HepG2 (cell line): ENCODE results near the gene BANK1. TPM values are rescaled to one million over a fixed set of nuclear protein-coding genes. Genes with fewer than 3 reads are reported as not detected.

Experiments used
- ATAC-seq: fragments of 200-7000 bp; cut with Tn5 transposase; 3 replicates; pipeline ENCODE4 v1.9.1; 2020; ENCODE audit warnings: mild to moderate bottlenecking, moderate library complexity
- BruUV-seq: library from RNA; stranded (reverse); fragments of 400-500 nt; replicated peaks from 2 replicates; lab custom pipeline; 2021; lab: Mats Ljungman, UMichigan
- CTCF ChIA-PET: fragments of 300-600 bp; formaldehyde crosslinking; extraction: SDS; loops from one replicate; lab custom pipeline; 2021; ENCODE audit warnings: low total read pairs, inconsistent platforms, low intra/inter-chr PET ratio; lab: Yijun Ruan, JAX
- POLR2A ChIA-PET: fragments of 350-600 bp; sonication (Branson Sonifier 250); formaldehyde crosslinking; loops from one replicate; lab custom pipeline; 2020; ENCODE audit warnings: antibody characterized with exemption, inconsistent platforms; lab: Yijun Ruan, JAX
- DNase-seq: peaks from one replicate; pipeline ENCODE4 v3.0.0-alpha.2; 2015; ENCODE audit warnings: low spot score
- FAIRE-seq: peaks from 3 replicates; lab custom pipeline; 2011; peaks lifted over from hg19 to GRCh38; lab: Jason Lieb, UNC
- H2AFZ ChIP-seq: one replicate; pipeline ENCODE4 v1.6.1; 2011; ENCODE audit warnings: low read length, inconsistent platforms
- H3K27ac ChIP-seq: fragments of 300-600 bp; 3 replicates; pipeline ENCODE4 v1.8.0; 2011; ENCODE audit warnings: mixed run types, mild to moderate bottlenecking, mixed read lengths, low read length, inconsistent platforms; ENCODE audit not compliant: insufficient read depth; ENCODE audit errors: extremely low read length
- H3K27me3 ChIP-seq, 2 experiments: fragments of 200-600 bp in 1 of 2; 2 replicates in 1 of 2; 3 replicates in 1 of 2; pipeline versions ENCODE4 v1.6.0 to v1.8.0; 2011; ENCODE audit warnings: low read length in 2 of 2, mild to moderate bottlenecking in 2 of 2, moderate library complexity in 2 of 2, inconsistent platforms in 1 of 2; ENCODE audit not compliant: insufficient read depth in 2 of 2, control insufficient read depth in 1 of 2
- H3K36me3 ChIP-seq, 2 experiments: fragments of 200-600 bp in 1 of 2; replicated peaks in 1 of 2; 2 replicates in 1 of 2; 3 replicates in 1 of 2; pipeline versions ENCODE4 v1.5.1 to v1.8.0; 2011; ENCODE audit warnings: low read length in 2 of 2, inconsistent platforms in 1 of 2; ENCODE audit not compliant: insufficient read depth in 2 of 2, control insufficient read depth in 1 of 2
- H3K4me1 ChIP-seq: 2 replicates; pipeline ENCODE4 v1.5.1; 2012; ENCODE audit warnings: low read length, inconsistent platforms; ENCODE audit not compliant: insufficient read depth
- H3K4me2 ChIP-seq: 2 replicates; pipeline ENCODE4 v1.6.0; 2011; ENCODE audit warnings: low read depth, low read length, inconsistent platforms
- H3K4me3 ChIP-seq, 3 experiments: fragments of 200-600 bp in 1 of 3; sonication (generic), shearing (Covaris generic) in 1 of 3; replicated peaks in 1 of 3; 2 replicates each; pipeline ENCODE4 v1.5.1; 2011 to 2016; ENCODE audit warnings: low read length in 3 of 3, inconsistent platforms in 2 of 3, low read depth in 2 of 3, mild to moderate bottlenecking in 2 of 3, control low read depth in 1 of 3, mixed read lengths in 1 of 3; ENCODE audit not compliant: insufficient read depth in 1 of 3
- H3K79me2 ChIP-seq: one replicate; pipeline ENCODE4 v1.6.1; 2011; ENCODE audit warnings: low read length, inconsistent platforms; ENCODE audit not compliant: insufficient read depth
- H3K9ac ChIP-seq: 2 replicates; pipeline ENCODE4 v1.6.0; 2011; ENCODE audit warnings: mild to moderate bottlenecking, low read depth, low read length, inconsistent platforms; ENCODE audit not compliant: insufficient read depth
- H3K9me3 ChIP-seq: 2 replicates; pipeline ENCODE4 v1.5.1; 2012; ENCODE audit warnings: mild to moderate bottlenecking, low read length
- H4K20me1 ChIP-seq: 2 replicates; pipeline ENCODE4 v1.6.0; 2011; ENCODE audit warnings: inconsistent platforms, mild to moderate bottlenecking, low read length, moderate library complexity; ENCODE audit not compliant: insufficient read depth
- ETV5 ChIP-seq: IDR thresholded peaks from 2 replicates; pipeline ENCODE4 v1.6.1; 2018; ENCODE audit warnings: missing biosample characterization, missing genetic modification reagents, inconsistent platforms, borderline replicate concordance
- HNRNPLL ChIP-seq: fragments of 200-400 bp; formaldehyde crosslinking; IDR thresholded peaks from 2 replicates; pipeline ENCODE4 v1.6.1; 2017; ENCODE audit warnings: mild to moderate bottlenecking, low read depth, low read length; ENCODE audit not compliant: poor library complexity, severe bottlenecking
- KMT2A ChIP-seq: sonication (generic); formaldehyde crosslinking; IDR thresholded peaks from 2 replicates; pipeline ENCODE4 v1.4.0; 2020; ENCODE audit warnings: missing genetic modification reagents
- REPIN1 ChIP-seq: sonication (generic); formaldehyde crosslinking; IDR thresholded peaks from 2 replicates; pipeline ENCODE4 v1.8.0; 2022; ENCODE audit warnings: missing genetic modification reagents, low read depth, mild to moderate bottlenecking, borderline replicate concordance
- RNF2 ChIP-seq: fragments of 450-650 bp; conservative IDR thresholded peaks from 2 replicates; pipeline ENCODE4 v1.6.1; 2016; ENCODE audit warnings: low read depth
- SIX1 ChIP-seq: sonication (generic); formaldehyde crosslinking; IDR thresholded peaks from 2 replicates; pipeline ENCODE4 v1.4.0; 2020; ENCODE audit warnings: missing genetic modification reagents, borderline replicate concordance
- SMAD1 ChIP-seq: sonication (generic); formaldehyde crosslinking; IDR thresholded peaks from 2 replicates; pipeline ENCODE4 v1.4.0; 2020; ENCODE audit warnings: missing genetic modification reagents, low read depth, mild to moderate bottlenecking, borderline replicate concordance
- ZBTB21 ChIP-seq: sonication (generic); formaldehyde crosslinking; IDR thresholded peaks from 2 replicates; pipeline ENCODE4 v1.4.0; 2020; ENCODE audit warnings: missing genetic modification reagents
- ZNF24 ChIP-seq: fragments of 450-650 bp; IDR thresholded peaks from 2 replicates; pipeline ENCODE4 v1.6.1; 2017; ENCODE audit warnings: antibody characterized with exemption, mild to moderate bottlenecking
- ZNF547 ChIP-seq: sonication (generic); formaldehyde crosslinking; IDR thresholded peaks from 2 replicates; pipeline ENCODE4 v1.5.1; 2020; ENCODE audit warnings: mild to moderate bottlenecking, missing genetic modification reagents
- ZNF780A ChIP-seq: sonication (generic); formaldehyde crosslinking; IDR thresholded peaks from 2 replicates; pipeline ENCODE4 v1.8.0; 2022; ENCODE audit warnings: mild to moderate bottlenecking, missing genetic modification reagents, moderate library complexity
- WGBS: methylation state at CpG from one replicate; pipeline ENCODE4 v1.1.6; 2017; ENCODE audit warnings: low lambda C conversion rate; 5-methylcytosine and 5-hydroxymethylcytosine counted together
- in situ Hi-C: cut with HindIII; loops from 2 replicates; pipeline ENCODE4 v1.10.0; 2017; ENCODE audit warnings: low pct_unique_long_range_greater_than_20kb; ENCODE audit not compliant: extremely low pct_ligation_motif_present
- intact Hi-C: fragments of 100-400 bp; cut with micrococcal nuclease; formaldehyde crosslinking; loops from one replicate; pipeline ENCODE4 v1.10.0; 2022; ENCODE audit not compliant: unreplicated experiment
- polyA plus RNA-seq, 8 experiments: library from polyadenylated mRNA; depleted of rRNA in 3 of 8; stranded (reverse) in 7 of 8; unstranded in 1 of 8; fragments of >200 nt; fragmentation: Illumina TruSeq in 4 of 8; extraction: Trizol in 4 of 8; gene quantifications; 2 replicates each; pipeline versions ENCODE4 v1.2.1 to v1.2.3, GENCODE V29; 2011 to 2016; ENCODE audit warnings: low read depth in 4 of 8, missing spikeins in 1 of 8, mixed read lengths in 1 of 8; ENCODE audit not compliant: insufficient read depth in 1 of 8
- total RNA-seq, 5 experiments: library from RNA; depleted of rRNA; stranded (reverse); fragments of >200 nt; fragmentation: Illumina TruSeq; extraction: Trizol; gene quantifications; 2 replicates each; pipeline ENCODE4 v1.2.3, GENCODE V29; 2016; ENCODE audit warnings: low read depth in 1 of 5
- TF ChIP-seq, protein P1 (sequence below): sonication (generic); formaldehyde crosslinking; IDR thresholded peaks from 2 replicates; pipeline ENCODE4 v1.8.0; 2022; ENCODE audit warnings: low read depth, missing genetic modification reagents
- TF ChIP-seq, protein P2 (sequence below): sonication (generic); formaldehyde crosslinking; IDR thresholded peaks from 2 replicates; pipeline ENCODE4 v1.5.1; 2020; ENCODE audit warnings: missing genetic modification reagents, mild to moderate bottlenecking, borderline replicate concordance

BANK1 gene
- total and polyA plus RNA-seq, 2 of the 13 experiments (the other 11 are each of a cell fraction or from before 2014, with no cell fraction given) = 0.15 TPM; not detected in 1

DNA sequence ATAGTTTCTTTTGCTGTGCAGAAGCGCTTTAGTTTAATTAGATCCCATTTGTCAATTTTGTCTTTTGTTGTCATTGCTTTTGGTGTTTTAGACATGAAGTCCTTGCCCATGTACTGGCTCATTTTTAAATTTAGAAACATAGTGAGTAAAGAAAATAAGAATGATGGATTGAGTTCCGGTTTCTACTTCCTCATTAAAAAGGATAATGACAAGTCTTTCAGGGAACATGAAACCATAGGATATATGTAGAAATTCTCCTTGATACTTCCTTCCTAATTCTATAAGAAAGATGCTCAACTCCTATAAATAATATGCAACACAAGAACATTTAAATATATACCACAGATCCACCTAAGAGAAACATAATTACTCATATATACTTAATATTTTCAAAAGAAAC, 240.9 kb downstream of the BANK1 start:
- in situ Hi-C loops = no loop called here
- ATAC-seq = no peak
- CTCF ChIA-PET = no interaction called here
- Histone ChIP-seq H3K9ac (no peak overlapping the region), H3K9me3 (no peaks in the 10 kb centered on the region), H4K20me1 (no peaks in the 10 kb centered on the region), H3K4me1 (no peaks in the 10 kb centered on the region), H3K4me3 (no peak overlapping the region), H3K27me3 (no peaks in the 10 kb centered on the region; a peak in 1 of 5 replicates), H3K79me2 (no peaks in the 10 kb centered on the region)
- no peak for FAIRE-seq
- no peak for DNase-seq
- BruUV-seq = no TSS peak
- POLR2A ChIA-PET = no interaction called here
- TF ChIP-seq, protein P1, sequence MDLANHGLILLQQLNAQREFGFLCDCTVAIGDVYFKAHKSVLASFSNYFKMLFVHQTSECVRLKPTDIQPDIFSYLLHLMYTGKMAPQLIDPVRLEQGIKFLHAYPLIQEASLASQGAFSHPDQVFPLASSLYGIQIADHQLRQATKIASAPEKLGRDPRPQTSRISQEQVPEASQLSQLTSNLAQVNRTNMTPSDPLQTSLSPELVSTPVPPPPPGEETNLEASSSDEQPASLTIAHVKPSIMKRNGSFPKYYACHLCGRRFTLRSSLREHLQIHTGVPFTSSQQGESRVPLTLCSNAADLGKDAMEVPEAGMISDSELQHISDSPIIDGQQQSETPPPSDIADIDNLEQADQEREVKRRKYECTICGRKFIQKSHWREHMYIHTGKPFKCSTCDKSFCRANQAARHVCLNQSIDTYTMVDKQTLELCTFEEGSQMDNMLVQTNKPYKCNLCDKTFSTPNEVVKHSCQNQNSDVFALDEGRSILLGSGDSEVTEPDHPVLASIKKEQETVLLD (CRISPR knock-in tag) = no peak
- no peak for TF ChIP-seq ZNF780A (CRISPR knock-in tag)
- no peak for TF ChIP-seq KMT2A (CRISPR knock-in tag)
- TF ChIP-seq, all 625 proteins: peak for 0
- Histone ChIP-seq H3K27ac (no peak overlapping the region), H3K4me2 (no peak overlapping the region), H2AFZ (no peak overlapping the region), H3K36me3 (no peaks in the 10 kb centered on the region)
- intact Hi-C loops = no loop called here
- WGBS = 6% methylated on average over 2 of the region's 2 CpGs

DNA sequence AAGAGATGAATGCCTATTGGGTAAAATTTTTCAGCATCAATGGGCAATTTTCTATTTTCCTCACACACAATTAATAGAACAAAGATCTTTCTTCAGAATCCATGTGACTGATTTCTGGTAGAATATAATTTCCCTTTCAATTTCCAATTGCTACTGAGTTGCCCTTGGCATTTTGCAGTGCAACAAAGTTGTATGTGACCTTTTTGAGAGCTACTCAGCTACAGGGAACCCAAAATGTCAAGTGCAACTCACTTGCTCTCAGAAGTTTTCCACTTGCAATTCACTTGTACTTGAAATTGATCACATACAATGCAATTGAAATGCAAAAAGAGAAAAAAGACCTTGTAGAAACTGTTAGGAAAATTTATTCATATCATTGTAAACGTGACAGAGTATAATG, 245.5 kb downstream of the BANK1 start:
- Histone ChIP-seq H3K4me3 (no peak overlapping the region), H4K20me1 (no peaks in the 10 kb centered on the region), H2AFZ (no peak overlapping the region), H3K36me3 (no peaks in the 10 kb centered on the region), H3K9me3 (no peaks in the 10 kb centered on the region), H3K4me2 (no peak overlapping the region), H3K4me1 (no peaks in the 10 kb centered on the region), H3K9ac (no peak overlapping the region), H3K27me3 (no peaks in the 10 kb centered on the region), H3K27ac (no peak overlapping the region), H3K79me2 (no peaks in the 10 kb centered on the region)
- DNase-seq (no peak), ATAC-seq (no peak), FAIRE-seq (no peak)
- CTCF ChIA-PET = no interaction called here
- intact Hi-C loops (no loop called here), in situ Hi-C loops (no loop called here)
- WGBS = 0% methylated on average over 1 of the region's 1 CpG
- POLR2A ChIA-PET = no interaction called here
- BruUV-seq = no TSS peak
- no peak for TF ChIP-seq RNF2
- TF ChIP-seq ZNF24 = no peak
- TF ChIP-seq HNRNPLL = no peak
- TF ChIP-seq ZBTB21 (CRISPR knock-in tag) = no peak
- no peak for TF ChIP-seq REPIN1 (CRISPR knock-in tag)
- TF ChIP-seq SMAD1 (CRISPR knock-in tag) = no peak
- TF ChIP-seq ETV5 (CRISPR knock-in tag) = no peak
- TF ChIP-seq, protein P2, sequence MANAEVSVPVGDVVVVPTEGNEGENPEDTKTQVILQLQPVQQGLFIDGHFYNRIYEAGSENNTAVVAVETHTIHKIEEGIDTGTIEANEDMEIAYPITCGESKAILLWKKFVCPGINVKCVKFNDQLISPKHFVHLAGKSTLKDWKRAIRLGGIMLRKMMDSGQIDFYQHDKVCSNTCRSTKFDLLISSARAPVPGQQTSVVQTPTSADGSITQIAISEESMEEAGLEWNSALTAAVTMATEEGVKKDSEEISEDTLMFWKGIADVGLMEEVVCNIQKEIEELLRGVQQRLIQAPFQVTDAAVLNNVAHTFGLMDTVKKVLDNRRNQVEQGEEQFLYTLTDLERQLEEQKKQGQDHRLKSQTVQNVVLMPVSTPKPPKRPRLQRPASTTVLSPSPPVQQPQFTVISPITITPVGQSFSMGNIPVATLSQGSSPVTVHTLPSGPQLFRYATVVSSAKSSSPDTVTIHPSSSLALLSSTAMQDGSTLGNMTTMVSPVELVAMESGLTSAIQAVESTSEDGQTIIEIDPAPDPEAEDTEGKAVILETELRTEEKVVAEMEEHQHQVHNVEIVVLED (CRISPR knock-in tag) = no peak
- no peak for TF ChIP-seq SIX1 (CRISPR knock-in tag)
- no peak for TF ChIP-seq ZNF547
